Natural killer cell (primary cell): ENCODE results near the gene CPA1. TPM values are rescaled to one million over a fixed set of nuclear protein-coding genes. Genes with fewer than 3 reads are reported as not detected.

Experiments
- ATAC-seq, 3 donors: fragments of 150-1000 bp in 2 of 3; fragments of 200-7000 bp in 1 of 3; cut with Tn5 transposase; 1 replicate in 1 of 3; 2 replicates in 2 of 3; pipeline ENCODE4 v1.10.0; 2021; ENCODE audit warnings: mild to moderate bottlenecking in 2 of 3, moderate library complexity in 2 of 3
- DNase-seq, 2 donors: peaks; one replicate each; pipeline versions ENCODE4 v3.0.0 to v3.0.0-alpha.2; 2013 to 2021; ENCODE audit warnings: mixed read lengths in 1 of 2
- H3K27ac ChIP-seq: one replicate; pipeline ENCODE4 v1.5.1; 2013; ENCODE audit warnings: mild to moderate bottlenecking, low read length
- H3K27me3 ChIP-seq: one replicate; pipeline ENCODE4 v1.6.1; 2013; ENCODE audit warnings: low read length; ENCODE audit not compliant: control insufficient read depth, insufficient read depth
- H3K36me3 ChIP-seq: one replicate; pipeline ENCODE4 v1.6.1; 2013; ENCODE audit warnings: low read length; ENCODE audit not compliant: control insufficient read depth, insufficient read depth
- H3K4me1 ChIP-seq: one replicate; pipeline ENCODE4 v1.6.1; 2013; ENCODE audit warnings: low read length; ENCODE audit not compliant: control insufficient read depth, insufficient read depth
- H3K4me3 ChIP-seq: one replicate; pipeline ENCODE4 v1.5.1; 2013; ENCODE audit warnings: low read length
- H3K9me3 ChIP-seq: one replicate; pipeline ENCODE4 v1.6.1; 2013; ENCODE audit warnings: low read length; ENCODE audit not compliant: control insufficient read depth, insufficient read depth
- H3K27ac Mint-ChIP-seq, 2 donors: one replicate each; pipeline ENCODE4 v1.8.0; 2022; ENCODE audit warnings: mild to moderate bottlenecking in 2 of 2, mixed read lengths in 2 of 2, moderate library complexity in 1 of 2
- H3K27me3 Mint-ChIP-seq, 2 donors: one replicate each; pipeline ENCODE4 v1.8.0; 2022; ENCODE audit warnings: low read depth in 2 of 2, mixed read lengths in 2 of 2
- H3K36me3 Mint-ChIP-seq: one replicate; pipeline ENCODE4 v1.8.0; 2022; ENCODE audit warnings: mixed read lengths
- H3K4me1 Mint-ChIP-seq, 2 donors: one replicate each; pipeline ENCODE4 v1.8.0; 2022; ENCODE audit warnings: mixed read lengths in 2 of 2
- H3K4me3 Mint-ChIP-seq: one replicate; pipeline ENCODE4 v1.8.0; 2022; ENCODE audit warnings: mild to moderate bottlenecking, moderate library complexity, mixed read lengths
- H3K9me3 Mint-ChIP-seq, 2 donors: one replicate each; pipeline ENCODE4 v1.8.0; 2022; ENCODE audit warnings: mixed read lengths in 2 of 2
- WGBS: methylation state at CpG from one replicate; pipeline ENCODE4 v1.1.7; 2013; ENCODE audit warnings: missing lambda C conversion rate; ENCODE audit not compliant: insufficient coverage; 5-methylcytosine and 5-hydroxymethylcytosine counted together
- intact Hi-C: fragments of 100-400 bp; cut with micrococcal nuclease; formaldehyde crosslinking; loops from one replicate; pipeline ENCODE4 v1.14.2; 2022
- total RNA-seq, 4 donors: library from RNA; stranded (reverse); fragments of 120-200 nt in 1 of 4; gene quantifications; one replicate each; pipeline versions ENCODE4 v1.2.3 to v1.2.4, GENCODE V29; 2013 to 2022
- TF ChIP-seq, protein P1 (sequence below): fragments of 200-600 bp; IDR thresholded peaks from one replicate; pipeline ENCODE4 v1.8.0; 2022; ENCODE audit warnings: antibody characterized with exemption

CPA1 gene
- total RNA-seq, 3 donors from 2014 or later (not counting 1 experiment from before 2014, with no cell fraction given), result not detected

DNA sequence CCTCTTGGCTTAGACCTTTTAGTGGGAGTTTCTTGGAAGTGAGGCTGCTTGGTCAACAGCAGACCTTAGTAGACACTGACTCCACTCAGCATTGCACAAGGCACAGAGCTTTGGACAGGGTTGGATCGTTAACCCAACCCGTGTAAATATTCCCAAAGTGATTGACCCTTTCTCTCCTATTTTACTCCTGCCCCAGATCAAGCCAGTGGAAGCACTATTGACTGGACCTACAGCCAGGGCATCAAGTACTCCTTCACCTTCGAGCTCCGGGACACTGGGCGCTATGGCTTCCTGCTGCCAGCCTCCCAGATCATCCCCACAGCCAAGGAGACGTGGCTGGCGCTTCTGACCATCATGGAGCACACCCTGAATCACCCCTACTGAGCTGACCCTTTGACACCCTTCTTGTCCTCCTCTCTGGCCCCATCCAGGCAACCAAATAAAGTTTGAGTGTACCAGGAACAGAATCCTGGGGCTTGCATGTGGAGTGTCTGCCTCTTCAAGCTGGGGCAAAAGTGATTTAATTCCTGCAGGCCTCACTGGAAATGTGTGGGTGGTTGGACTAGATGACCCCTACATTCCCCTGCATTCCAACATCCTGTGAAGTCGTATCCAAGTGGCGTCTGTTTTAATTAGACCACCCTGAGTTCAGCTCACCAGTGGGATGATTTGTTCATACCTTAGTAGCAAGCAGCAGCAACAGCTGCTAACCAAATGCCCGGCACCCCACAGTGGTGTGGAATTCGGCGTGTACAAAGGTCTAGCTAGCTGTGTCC is 7.5 kb downstream of the CPA1 start:
- ATAC-seq (no peak), DNase-seq (no peak)
- no peak overlapping the region for H3K27ac Mint-ChIP-seq
- H3K36me3 Mint-ChIP-seq, result no peaks in the 10 kb centered on the region
- H3K4me1 Mint-ChIP-seq, result no peaks in the 10 kb centered on the region
- 92% methylated on average over 12 of the region's 12 CpGs for WGBS
- no peaks in the 10 kb centered on the region for H3K9me3 ChIP-seq
- no peaks in the 10 kb centered on the region for H3K4me1 ChIP-seq
- H3K4me3 Mint-ChIP-seq, result no peak overlapping the region
- H3K27me3 ChIP-seq, result no peaks in the 10 kb centered on the region
- intact Hi-C loops, result no loop called here
- no peaks in the 10 kb centered on the region for H3K9me3 Mint-ChIP-seq
- TF ChIP-seq, protein P1, sequence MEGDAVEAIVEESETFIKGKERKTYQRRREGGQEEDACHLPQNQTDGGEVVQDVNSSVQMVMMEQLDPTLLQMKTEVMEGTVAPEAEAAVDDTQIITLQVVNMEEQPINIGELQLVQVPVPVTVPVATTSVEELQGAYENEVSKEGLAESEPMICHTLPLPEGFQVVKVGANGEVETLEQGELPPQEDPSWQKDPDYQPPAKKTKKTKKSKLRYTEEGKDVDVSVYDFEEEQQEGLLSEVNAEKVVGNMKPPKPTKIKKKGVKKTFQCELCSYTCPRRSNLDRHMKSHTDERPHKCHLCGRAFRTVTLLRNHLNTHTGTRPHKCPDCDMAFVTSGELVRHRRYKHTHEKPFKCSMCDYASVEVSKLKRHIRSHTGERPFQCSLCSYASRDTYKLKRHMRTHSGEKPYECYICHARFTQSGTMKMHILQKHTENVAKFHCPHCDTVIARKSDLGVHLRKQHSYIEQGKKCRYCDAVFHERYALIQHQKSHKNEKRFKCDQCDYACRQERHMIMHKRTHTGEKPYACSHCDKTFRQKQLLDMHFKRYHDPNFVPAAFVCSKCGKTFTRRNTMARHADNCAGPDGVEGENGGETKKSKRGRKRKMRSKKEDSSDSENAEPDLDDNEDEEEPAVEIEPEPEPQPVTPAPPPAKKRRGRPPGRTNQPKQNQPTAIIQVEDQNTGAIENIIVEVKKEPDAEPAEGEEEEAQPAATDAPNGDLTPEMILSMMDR, result no peak
- H3K27me3 Mint-ChIP-seq, result no peaks in the 10 kb centered on the region
- H3K27ac ChIP-seq, result no peak overlapping the region
- no peak overlapping the region for H3K4me3 ChIP-seq
- H3K36me3 ChIP-seq, result no peaks in the 10 kb centered on the region

DNA sequence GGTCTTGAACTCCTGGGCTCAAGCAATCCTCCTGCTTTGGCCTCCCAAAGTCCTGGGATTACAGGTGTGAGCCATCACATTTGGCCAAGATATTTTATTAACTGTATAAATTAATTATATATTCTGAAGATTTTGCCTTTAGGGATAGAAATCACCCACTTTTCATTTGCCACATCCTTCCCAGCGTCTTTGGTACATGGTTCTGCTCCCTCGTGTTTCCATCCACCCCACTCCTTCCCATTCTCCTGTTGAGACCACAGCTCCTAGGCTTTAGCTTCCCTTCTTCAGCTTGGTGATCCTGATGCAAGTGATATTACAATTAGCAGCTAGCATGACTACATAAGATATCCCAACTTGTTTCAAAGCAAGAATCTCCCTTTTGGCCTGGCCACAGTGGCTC is 8.4 kb downstream of the CPA1 start:
- ATAC-seq, result no peak
- Mint-ChIP-seq H3K4me1 (peaks cover 7 to 8% of the 10 kb centered on the region in 2 donors), H3K9me3 (no peaks in the 10 kb centered on the region), H3K27me3 (no peaks in the 10 kb centered on the region), H3K36me3 (no peaks in the 10 kb centered on the region), H3K27ac (no peak overlapping the region), H3K4me3 (no peak overlapping the region)
- intact Hi-C loops, result no loop called here
- TF ChIP-seq, protein P1, result no peak
- Histone ChIP-seq H3K27ac (no peak overlapping the region), H3K27me3 (no peaks in the 10 kb centered on the region), H3K36me3 (no peaks in the 10 kb centered on the region), H3K4me1 (peaks cover 1% of the 10 kb centered on the region), H3K9me3 (no peaks in the 10 kb centered on the region), H3K4me3 (no peak overlapping the region)
- DNase-seq, result no peak
- 75% methylated on average over 2 of the region's 2 CpGs for WGBS

DNA sequence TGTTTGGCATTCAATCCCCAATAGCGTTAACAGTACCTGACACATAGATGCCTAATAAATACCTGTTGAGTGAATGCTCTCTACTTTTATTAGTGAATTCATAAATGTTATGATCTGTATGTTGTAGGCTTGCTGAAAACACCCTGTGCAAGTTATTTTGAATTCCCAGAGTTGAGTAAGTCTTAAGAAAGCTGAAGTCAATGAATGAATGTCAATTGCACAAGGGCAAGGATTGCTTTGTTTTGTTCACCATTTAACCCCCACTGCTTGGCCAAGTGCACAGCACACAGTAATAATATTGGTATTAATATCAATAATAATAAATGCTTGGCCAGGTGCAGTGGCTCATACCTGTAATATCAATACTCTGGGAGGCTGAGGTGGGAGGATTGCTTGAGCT is 10.2 kb downstream of the CPA1 start:
- Histone ChIP-seq H3K4me3 (no peak overlapping the region), H3K36me3 (no peaks in the 10 kb centered on the region), H3K9me3 (no peaks in the 10 kb centered on the region), H3K27ac (no peak overlapping the region), H3K27me3 (no peaks in the 10 kb centered on the region), H3K4me1 (peaks cover 14% of the 10 kb centered on the region)
- ATAC-seq, result no peak
- no peak for DNase-seq
- intact Hi-C loops, result no loop called here
- Mint-ChIP-seq H3K27me3 (no peaks in the 10 kb centered on the region), H3K4me3 (no peak overlapping the region), H3K9me3 (no peaks in the 10 kb centered on the region), H3K4me1 (peaks cover 23 to 24% of the 10 kb centered on the region in 2 donors), H3K36me3 (no peaks in the 10 kb centered on the region), H3K27ac (no peak overlapping the region)
- WGBS, result no CpG with 5 or more reads among the region's 1 CpG
- TF ChIP-seq, protein P1, result no peak

DNA sequence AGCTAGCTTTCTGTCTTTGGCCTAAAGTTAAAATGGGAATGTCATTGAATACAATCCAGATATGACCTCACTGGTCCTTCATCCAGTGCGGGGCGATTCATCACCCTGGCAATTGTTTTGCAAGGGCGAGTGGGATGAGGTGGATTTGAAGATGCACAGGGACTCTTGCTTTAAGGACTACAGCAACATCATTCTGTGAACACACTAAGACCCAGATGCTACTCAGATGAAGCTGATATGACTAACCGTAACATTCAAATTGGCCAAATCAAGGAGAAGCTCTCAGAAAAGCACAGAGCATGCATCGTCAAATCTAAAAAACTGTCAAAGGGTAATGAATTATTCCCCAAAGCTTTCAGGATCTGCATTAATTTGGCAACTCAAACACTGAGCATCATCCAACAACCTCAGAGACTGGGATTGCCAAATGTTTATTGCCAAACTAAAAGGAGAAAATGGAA is 12.8 kb downstream of the CPA1 start:
- WGBS, result 91% methylated on average over 5 of the region's 5 CpGs
- no peak overlapping the region for H3K27ac ChIP-seq
- no peaks in the 10 kb centered on the region for H3K27me3 Mint-ChIP-seq
- H3K4me3 Mint-ChIP-seq, result no peak overlapping the region
- no peaks in the 10 kb centered on the region for H3K36me3 ChIP-seq
- H3K4me1 Mint-ChIP-seq, result peaks cover 23 to 24% of the 10 kb centered on the region in 2 donors
- H3K36me3 Mint-ChIP-seq, result no peaks in the 10 kb centered on the region
- H3K27ac Mint-ChIP-seq, result peak overlapping the region; percentile 82 to 83
- no peaks in the 10 kb centered on the region for H3K27me3 ChIP-seq
- H3K9me3 ChIP-seq, result no peaks in the 10 kb centered on the region
- no peaks in the 10 kb centered on the region for H3K9me3 Mint-ChIP-seq
- no peak for DNase-seq
- H3K4me1 ChIP-seq, result peaks cover 14% of the 10 kb centered on the region
- H3K4me3 ChIP-seq, result no peak overlapping the region
- ATAC-seq, result no peak
- TF ChIP-seq, protein P1, result no peak
- intact Hi-C loops, result no loop called here
